Measurements from ENCODE around the gene DGKE.

GRCh38 chr17:56810343-56810742, 23.6 kb upstream of the DGKE start:
- TF ChIP-seq, protein P1, sequence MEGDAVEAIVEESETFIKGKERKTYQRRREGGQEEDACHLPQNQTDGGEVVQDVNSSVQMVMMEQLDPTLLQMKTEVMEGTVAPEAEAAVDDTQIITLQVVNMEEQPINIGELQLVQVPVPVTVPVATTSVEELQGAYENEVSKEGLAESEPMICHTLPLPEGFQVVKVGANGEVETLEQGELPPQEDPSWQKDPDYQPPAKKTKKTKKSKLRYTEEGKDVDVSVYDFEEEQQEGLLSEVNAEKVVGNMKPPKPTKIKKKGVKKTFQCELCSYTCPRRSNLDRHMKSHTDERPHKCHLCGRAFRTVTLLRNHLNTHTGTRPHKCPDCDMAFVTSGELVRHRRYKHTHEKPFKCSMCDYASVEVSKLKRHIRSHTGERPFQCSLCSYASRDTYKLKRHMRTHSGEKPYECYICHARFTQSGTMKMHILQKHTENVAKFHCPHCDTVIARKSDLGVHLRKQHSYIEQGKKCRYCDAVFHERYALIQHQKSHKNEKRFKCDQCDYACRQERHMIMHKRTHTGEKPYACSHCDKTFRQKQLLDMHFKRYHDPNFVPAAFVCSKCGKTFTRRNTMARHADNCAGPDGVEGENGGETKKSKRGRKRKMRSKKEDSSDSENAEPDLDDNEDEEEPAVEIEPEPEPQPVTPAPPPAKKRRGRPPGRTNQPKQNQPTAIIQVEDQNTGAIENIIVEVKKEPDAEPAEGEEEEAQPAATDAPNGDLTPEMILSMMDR (IDR thresholded peaks at IDR 0.05), result no peak
- TF ChIP-seq, protein P2, sequence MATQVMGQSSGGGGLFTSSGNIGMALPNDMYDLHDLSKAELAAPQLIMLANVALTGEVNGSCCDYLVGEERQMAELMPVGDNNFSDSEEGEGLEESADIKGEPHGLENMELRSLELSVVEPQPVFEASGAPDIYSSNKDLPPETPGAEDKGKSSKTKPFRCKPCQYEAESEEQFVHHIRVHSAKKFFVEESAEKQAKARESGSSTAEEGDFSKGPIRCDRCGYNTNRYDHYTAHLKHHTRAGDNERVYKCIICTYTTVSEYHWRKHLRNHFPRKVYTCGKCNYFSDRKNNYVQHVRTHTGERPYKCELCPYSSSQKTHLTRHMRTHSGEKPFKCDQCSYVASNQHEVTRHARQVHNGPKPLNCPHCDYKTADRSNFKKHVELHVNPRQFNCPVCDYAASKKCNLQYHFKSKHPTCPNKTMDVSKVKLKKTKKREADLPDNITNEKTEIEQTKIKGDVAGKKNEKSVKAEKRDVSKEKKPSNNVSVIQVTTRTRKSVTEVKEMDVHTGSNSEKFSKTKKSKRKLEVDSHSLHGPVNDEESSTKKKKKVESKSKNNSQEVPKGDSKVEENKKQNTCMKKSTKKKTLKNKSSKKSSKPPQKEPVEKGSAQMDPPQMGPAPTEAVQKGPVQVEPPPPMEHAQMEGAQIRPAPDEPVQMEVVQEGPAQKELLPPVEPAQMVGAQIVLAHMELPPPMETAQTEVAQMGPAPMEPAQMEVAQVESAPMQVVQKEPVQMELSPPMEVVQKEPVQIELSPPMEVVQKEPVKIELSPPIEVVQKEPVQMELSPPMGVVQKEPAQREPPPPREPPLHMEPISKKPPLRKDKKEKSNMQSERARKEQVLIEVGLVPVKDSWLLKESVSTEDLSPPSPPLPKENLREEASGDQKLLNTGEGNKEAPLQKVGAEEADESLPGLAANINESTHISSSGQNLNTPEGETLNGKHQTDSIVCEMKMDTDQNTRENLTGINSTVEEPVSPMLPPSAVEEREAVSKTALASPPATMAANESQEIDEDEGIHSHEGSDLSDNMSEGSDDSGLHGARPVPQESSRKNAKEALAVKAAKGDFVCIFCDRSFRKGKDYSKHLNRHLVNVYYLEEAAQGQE (IDR thresholded peaks at IDR 0.05; ENCODE audit: insufficient read depth in 1 of 2, low read depth in 2 of 2, low read length in 1 of 2), result no peak
- TF ChIP-seq SIN3A (IDR thresholded peaks at IDR 0.05; ENCODE audit: borderline replicate concordance, insufficient read depth, low read depth, low read length), result no peak
